ENCODE measurements around the gene RPS6KA2.

RPS6KA2 gene

GRCh38 chr6:166613027-166613426, 14.0 kb downstream of the RPS6KA2 start:
- DNase-seq, result no peak

GRCh38 chr6:166612471-166612881, 14.6 kb downstream of the RPS6KA2 start:
- no peak for DNase-seq

- DNase-seq, result no peak
Measured at GRCh38 chr6:166611631-166612030, 15.4 kb downstream of the RPS6KA2 start.

- no peak for DNase-seq
Measured at GRCh38 chr6:166610069-166610468, 17.0 kb downstream of the RPS6KA2 start.

GRCh38 chr6:166608774-166609173, 18.3 kb downstream of the RPS6KA2 start:
- no peak for DNase-seq

GRCh38 chr6:166605752-166606151, 21.3 kb downstream of the RPS6KA2 start:
- DNase-seq, result no peak

GRCh38 chr6:166604911-166605310, 22.1 kb downstream of the RPS6KA2 start:
- DNase-seq, result no peak

GRCh38 chr6:166604328-166604727, 22.7 kb downstream of the RPS6KA2 start:
- no peak for DNase-seq

GRCh38 chr6:166603043-166603690, 23.9 kb downstream of the RPS6KA2 start:
- no peak for DNase-seq

- DNase-seq, result no peak
Measured at GRCh38 chr6:166601956-166602355, 25.1 kb downstream of the RPS6KA2 start.

GRCh38 chr6:166600931-166601330, 26.1 kb downstream of the RPS6KA2 start:
- no peak for DNase-seq

GRCh38 chr6:166599205-166599604, 27.8 kb downstream of the RPS6KA2 start:
- DNase-seq, result no peak

GRCh38 chr6:166598441-166599138, 28.5 kb downstream of the RPS6KA2 start:
- DNase-seq, result no peak

- DNase-seq, result peak; percentile 7
Measured at GRCh38 chr6:166597711-166598440, 29.2 kb downstream of the RPS6KA2 start.

- DNase-seq, result no peak
Measured at GRCh38 chr6:166596776-166597507, 30.1 kb downstream of the RPS6KA2 start.

- DNase-seq, result no peak
Measured at GRCh38 chr6:166595949-166596348, 31.1 kb downstream of the RPS6KA2 start.

- DNase-seq, result no peak
Measured at GRCh38 chr6:166595061-166595780, 31.8 kb downstream of the RPS6KA2 start.

GRCh38 chr6:166592821-166593220, 34.2 kb downstream of the RPS6KA2 start:
- no peak for DNase-seq

GRCh38 chr6:166591961-166592520, 35.0 kb downstream of the RPS6KA2 start:
- no peak for DNase-seq

GRCh38 chr6:166591026-166591425, 36.0 kb downstream of the RPS6KA2 start:
- no peak for DNase-seq

GRCh38 chr6:166589786-166590574, 37.1 kb downstream of the RPS6KA2 start:
- no peak for DNase-seq
